Activated naive CD8-positive, alpha-beta T cell treated with anti-CD3 and anti-CD28 coated beads for 36 hours (primary cell): Measurements from ENCODE around the gene NCK1. TPM values are rescaled to one million over a fixed set of nuclear protein-coding genes. Genes with fewer than 3 reads are reported as not detected.
"Not testable (repeated sequence)": the region's sequence is repeated elsewhere in the genome, so short reads cannot be mapped to it uniquely, and the experiment has no call there.

Experiments used
- DNase-seq: peaks from one replicate; pipeline ENCODE4 v3.0.0; 2021
- H3K27ac Mint-ChIP-seq: one replicate; pipeline ENCODE4 v1.8.0; 2022; ENCODE audit warnings: mild to moderate bottlenecking, moderate library complexity, mixed read lengths
- H3K27me3 Mint-ChIP-seq: one replicate; pipeline ENCODE4 v1.8.0; 2022; ENCODE audit warnings: mild to moderate bottlenecking, mixed read lengths
- H3K36me3 Mint-ChIP-seq: one replicate; pipeline ENCODE4 v1.8.0; 2021; ENCODE audit warnings: mild to moderate bottlenecking, mixed read lengths
- H3K4me1 Mint-ChIP-seq: one replicate; pipeline ENCODE4 v1.8.0; 2021; ENCODE audit warnings: mixed read lengths
- H3K4me3 Mint-ChIP-seq: one replicate; pipeline ENCODE4 v1.8.0; 2022; ENCODE audit warnings: mild to moderate bottlenecking, moderate library complexity, mixed read lengths
- H3K9me3 Mint-ChIP-seq: one replicate; pipeline ENCODE4 v1.8.0; 2022; ENCODE audit warnings: mixed read lengths
- total RNA-seq, 2 experiments: library from RNA; stranded (reverse); gene quantifications; one replicate each; pipeline ENCODE4 v1.2.3, GENCODE V29; 2021

Gene NCK1
- total RNA-seq, 2 experiments from 2014 or later = 25.5 to 27.7 TPM

DNA sequence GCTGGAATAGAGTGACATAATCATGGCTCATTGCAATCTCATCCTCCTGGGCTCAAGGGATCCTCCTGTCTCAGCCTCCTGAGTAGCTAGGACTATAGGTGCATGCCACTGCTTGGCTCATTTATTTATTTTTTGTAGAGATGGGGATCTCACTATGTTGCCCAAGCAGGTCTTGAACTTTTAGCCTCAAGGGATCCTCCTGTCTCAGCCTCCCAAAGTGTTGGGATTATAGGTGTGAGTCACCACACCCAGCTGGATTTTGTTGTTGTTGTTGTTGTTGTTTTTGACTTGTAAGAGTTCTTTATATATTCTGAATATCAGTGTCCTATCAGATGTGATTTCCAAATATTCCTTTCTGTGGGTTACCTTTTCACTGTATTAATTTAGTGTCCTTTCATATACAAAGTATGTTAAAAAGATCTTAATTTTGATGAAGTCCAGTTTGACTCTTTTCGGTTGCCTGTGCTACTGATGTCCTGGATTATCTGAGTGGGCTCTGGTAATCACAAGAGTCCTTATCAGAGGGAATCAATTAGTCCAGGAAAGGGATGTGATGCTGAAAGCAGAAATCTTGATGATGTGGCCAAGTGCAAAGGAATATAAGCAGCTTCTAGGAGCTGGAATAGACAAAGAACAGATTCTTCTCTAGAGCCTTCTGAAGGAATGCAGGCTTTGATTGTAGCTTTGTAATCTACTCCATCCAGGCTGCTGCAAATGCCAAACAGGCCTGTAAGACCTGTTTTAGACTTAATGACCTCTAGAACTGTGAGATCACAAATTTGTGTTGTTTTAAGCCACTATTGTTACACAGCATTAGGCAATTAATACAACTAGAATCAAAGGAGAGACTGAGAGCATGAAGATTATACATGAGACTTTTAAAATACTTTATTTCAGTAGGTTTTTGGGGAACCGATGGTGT lies 30.2 kb downstream of the NCK1 start:
- peaks cover 9% of the 10 kb centered on the region for H3K9me3 Mint-ChIP-seq
- no peak for DNase-seq
- H3K27ac Mint-ChIP-seq = no peak overlapping the region
- H3K36me3 Mint-ChIP-seq = peaks cover 61% of the 10 kb centered on the region
- H3K27me3 Mint-ChIP-seq = no peaks in the 10 kb centered on the region
- peaks cover 42% of the 10 kb centered on the region for H3K4me1 Mint-ChIP-seq
- H3K4me3 Mint-ChIP-seq = no peak overlapping the region

DNA sequence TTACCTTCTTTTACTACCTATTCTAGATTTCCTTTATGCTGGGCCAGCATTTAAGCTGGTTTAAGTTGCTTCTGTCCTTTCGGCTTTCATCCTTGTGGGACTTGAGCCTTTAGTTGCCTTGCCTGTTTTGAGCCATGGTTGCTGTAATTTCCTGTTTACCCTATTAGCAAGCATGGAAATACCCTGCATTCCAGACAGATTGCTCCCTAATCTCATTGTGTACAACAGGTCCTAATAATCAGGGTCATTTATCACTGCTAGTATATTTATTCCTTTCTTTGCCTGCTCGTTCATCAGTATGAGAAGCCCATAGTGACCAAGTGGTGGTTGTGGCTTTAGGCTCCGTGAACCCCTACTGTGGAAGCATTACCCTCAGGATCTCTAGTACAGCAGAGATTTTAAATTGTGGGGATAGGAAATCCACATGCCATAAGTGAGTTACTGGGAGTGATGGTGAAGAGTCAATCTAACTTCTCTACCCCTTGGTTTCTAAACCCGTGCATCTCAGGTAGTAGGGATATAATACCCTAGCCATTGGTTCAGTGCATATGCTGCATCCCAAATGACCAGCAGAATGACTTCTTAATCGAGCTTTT lies 31.9 kb downstream of the NCK1 start:
- Mint-ChIP-seq H3K9me3 (peaks cover 9% of the 10 kb centered on the region), H3K27ac (no peak overlapping the region), H3K27me3 (no peaks in the 10 kb centered on the region), H3K4me3 (no peak overlapping the region), H3K4me1 (peaks cover 41% of the 10 kb centered on the region), H3K36me3 (peaks cover 58% of the 10 kb centered on the region)
- no peak for DNase-seq

- not testable (repeated sequence) for H3K27me3 Mint-ChIP-seq, H3K4me3 Mint-ChIP-seq, DNase-seq
- H3K27ac Mint-ChIP-seq = peak overlapping the region; percentile 13
- peaks cover 62% of the 10 kb centered on the region for H3K36me3 Mint-ChIP-seq
- peaks cover 59% of the 10 kb centered on the region for H3K4me1 Mint-ChIP-seq
- H3K9me3 Mint-ChIP-seq = peaks cover 20% of the 10 kb centered on the region
Observed at GRCh38 chr3:136897171-136897570, 35.2 kb downstream of the NCK1 start.

DNA sequence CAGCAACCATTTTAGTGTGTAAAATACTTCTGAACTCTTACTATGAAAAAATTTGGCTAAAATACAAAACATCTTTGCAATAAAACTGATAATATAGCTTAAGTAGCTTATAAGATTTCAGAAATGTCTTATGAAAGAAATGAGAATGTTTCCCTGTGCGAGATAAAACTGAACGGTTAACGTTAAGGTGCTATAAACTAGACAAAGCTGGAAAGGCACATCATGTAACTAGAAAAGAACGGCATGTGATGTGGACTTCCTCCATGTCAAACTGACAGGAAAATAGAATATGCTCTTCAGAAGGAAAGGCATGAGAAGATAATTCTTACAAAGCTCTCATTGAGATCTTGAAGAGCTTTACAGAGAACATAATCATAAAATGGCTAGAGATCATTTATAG lies 36.5 kb downstream of the NCK1 start:
- H3K27ac Mint-ChIP-seq = peak overlapping the region; percentile 31
- H3K9me3 Mint-ChIP-seq = peaks cover 28% of the 10 kb centered on the region
- peaks cover 56% of the 10 kb centered on the region for H3K4me1 Mint-ChIP-seq
- H3K36me3 Mint-ChIP-seq = peaks cover 66% of the 10 kb centered on the region
- H3K4me3 Mint-ChIP-seq = no peak overlapping the region
- no peaks in the 10 kb centered on the region for H3K27me3 Mint-ChIP-seq
- no peak for DNase-seq

- DNase-seq = no peak
- peaks cover 66% of the 10 kb centered on the region for H3K36me3 Mint-ChIP-seq
- peaks cover 31% of the 10 kb centered on the region for H3K9me3 Mint-ChIP-seq
- H3K27ac Mint-ChIP-seq = peak overlapping the region; percentile 31
- no peak overlapping the region for H3K4me3 Mint-ChIP-seq
- peaks cover 52% of the 10 kb centered on the region for H3K4me1 Mint-ChIP-seq
- no peaks in the 10 kb centered on the region for H3K27me3 Mint-ChIP-seq
Observed at GRCh38 chr3:136898954-136899353, 36.9 kb downstream of the NCK1 start.

DNA sequence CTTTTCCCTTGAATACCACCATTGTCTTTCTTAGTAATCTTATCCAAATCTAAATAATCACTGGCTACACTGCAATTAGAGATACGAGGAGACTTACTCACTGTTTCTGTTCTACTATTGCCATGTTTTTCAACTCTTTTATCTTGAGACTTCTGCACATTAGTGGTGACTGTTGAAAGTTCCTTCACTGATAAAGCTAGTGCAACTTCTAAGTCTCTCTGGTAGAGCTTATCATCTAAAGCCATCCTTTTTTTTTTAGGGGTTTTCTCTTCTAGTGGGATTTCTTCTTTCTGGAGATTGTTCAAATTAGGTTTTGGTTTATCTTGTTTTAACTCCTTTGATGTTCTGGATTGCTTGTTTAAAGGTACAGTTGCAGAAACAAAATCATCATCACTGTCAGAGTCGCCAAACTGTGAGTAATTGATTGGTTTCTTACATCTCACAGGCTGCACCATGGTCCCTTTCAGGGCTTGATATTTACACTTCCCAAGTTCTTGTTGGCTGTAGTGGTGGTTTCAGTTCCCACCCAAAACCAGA lies 37.7 kb downstream of the NCK1 start:
- no peak for DNase-seq
- Mint-ChIP-seq H3K36me3 (peaks cover 68% of the 10 kb centered on the region), H3K27me3 (no peaks in the 10 kb centered on the region), H3K27ac (peak overlapping the region; percentile 10), H3K9me3 (peaks cover 33% of the 10 kb centered on the region), H3K4me1 (peaks cover 48% of the 10 kb centered on the region), H3K4me3 (no peak overlapping the region)

- not testable (repeated sequence) for DNase-seq, H3K4me3 Mint-ChIP-seq, H3K27ac Mint-ChIP-seq, H3K27me3 Mint-ChIP-seq
- Mint-ChIP-seq H3K36me3 (peaks cover 78% of the 10 kb centered on the region), H3K4me1 (peaks cover 48% of the 10 kb centered on the region), H3K9me3 (peaks cover 33% of the 10 kb centered on the region)
Observed at GRCh38 chr3:136900694-136901093, 38.7 kb downstream of the NCK1 start.

GRCh38 chr3:136901391-136901790 lies 39.4 kb downstream of the NCK1 start:
- DNase-seq = no peak
- H3K27ac Mint-ChIP-seq = peak overlapping the region; percentile 50
- peaks cover 76% of the 10 kb centered on the region for H3K36me3 Mint-ChIP-seq
- H3K27me3 Mint-ChIP-seq = no peaks in the 10 kb centered on the region
- H3K4me1 Mint-ChIP-seq = peaks cover 49% of the 10 kb centered on the region
- no peak overlapping the region for H3K4me3 Mint-ChIP-seq
- peaks cover 33% of the 10 kb centered on the region for H3K9me3 Mint-ChIP-seq

DNA sequence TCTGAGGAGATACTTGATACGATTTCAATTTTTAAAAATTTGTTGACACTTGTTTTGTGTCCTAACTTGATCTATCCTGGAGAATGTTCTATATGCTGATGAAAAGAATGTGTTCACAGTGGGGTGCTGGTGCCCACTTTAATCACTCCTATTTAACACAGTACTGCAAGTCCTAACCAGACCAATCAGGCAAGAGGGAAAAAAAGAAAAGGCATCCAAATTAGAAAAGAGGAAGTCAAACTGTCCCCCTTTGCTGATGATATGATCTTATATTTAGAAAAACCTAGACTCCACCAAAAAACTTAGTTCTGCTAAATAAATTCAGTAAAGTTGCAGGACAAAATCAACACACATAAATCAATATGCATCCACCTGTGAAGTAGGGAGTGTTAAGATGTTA lies 40.5 kb downstream of the NCK1 start:
- Mint-ChIP-seq H3K4me1 (peaks cover 50% of the 10 kb centered on the region), H3K9me3 (peaks cover 33% of the 10 kb centered on the region), H3K36me3 (peaks cover 79% of the 10 kb centered on the region)
- DNase-seq, H3K4me3 Mint-ChIP-seq, H3K27me3 Mint-ChIP-seq, H3K27ac Mint-ChIP-seq: not testable (repeated sequence)

- DNase-seq = no peak
- Mint-ChIP-seq H3K36me3 (peaks cover 77% of the 10 kb centered on the region), H3K27me3 (no peaks in the 10 kb centered on the region), H3K4me3 (no peak overlapping the region), H3K4me1 (peaks cover 52% of the 10 kb centered on the region), H3K27ac (no peak overlapping the region), H3K9me3 (peaks cover 33% of the 10 kb centered on the region)
Observed at GRCh38 chr3:136903899-136904298, 41.9 kb downstream of the NCK1 start.

- DNase-seq = no peak
- H3K27me3 Mint-ChIP-seq = no peaks in the 10 kb centered on the region
- peaks cover 68% of the 10 kb centered on the region for H3K36me3 Mint-ChIP-seq
- H3K9me3 Mint-ChIP-seq = peaks cover 29% of the 10 kb centered on the region
- H3K4me3 Mint-ChIP-seq = no peak overlapping the region
- peaks cover 52% of the 10 kb centered on the region for H3K4me1 Mint-ChIP-seq
- no peak overlapping the region for H3K27ac Mint-ChIP-seq
Observed at GRCh38 chr3:136904746-136905145, 42.7 kb downstream of the NCK1 start.

- H3K27ac Mint-ChIP-seq = no peak overlapping the region
- H3K36me3 Mint-ChIP-seq = peaks cover 60% of the 10 kb centered on the region
- peaks cover 22% of the 10 kb centered on the region for H3K9me3 Mint-ChIP-seq
- H3K27me3 Mint-ChIP-seq = no peaks in the 10 kb centered on the region
- H3K4me1 Mint-ChIP-seq = peaks cover 49% of the 10 kb centered on the region
- no peak for DNase-seq
- H3K4me3 Mint-ChIP-seq = no peak overlapping the region
Observed at GRCh38 chr3:136905549-136905948, 43.5 kb downstream of the NCK1 start.

DNA sequence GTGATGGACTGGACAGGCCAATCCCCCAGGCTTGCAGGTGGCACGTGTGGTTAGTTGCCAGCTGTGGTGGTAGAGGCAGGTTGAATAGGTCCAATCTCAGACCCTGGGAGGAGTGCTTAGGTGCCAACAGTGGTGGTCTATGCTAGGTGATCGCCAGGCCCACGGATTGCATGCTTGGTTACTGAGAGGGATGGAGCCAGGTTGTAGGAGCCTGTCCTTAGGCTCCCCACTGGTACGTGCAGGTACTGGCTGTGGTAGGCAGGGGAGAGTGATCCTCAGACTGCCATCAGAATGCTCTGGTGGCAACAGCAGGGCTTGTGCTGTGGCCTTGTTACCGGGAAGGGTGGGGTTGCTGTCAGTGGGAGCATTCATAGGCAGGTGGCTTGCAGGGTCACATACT lies 44.7 kb downstream of the NCK1 start:
- H3K27ac Mint-ChIP-seq = no peak overlapping the region

GRCh38 chr3:136908297-136908696 lies 46.3 kb downstream of the NCK1 start:
- no peak for DNase-seq
- Mint-ChIP-seq H3K27me3 (no peaks in the 10 kb centered on the region), H3K9me3 (peaks cover 17% of the 10 kb centered on the region), H3K4me1 (peaks cover 45% of the 10 kb centered on the region), H3K27ac (no peak overlapping the region), H3K4me3 (no peak overlapping the region), H3K36me3 (peaks cover 57% of the 10 kb centered on the region)

More for the DNA sequence above, 44.7 kb downstream of the NCK1 start:
- Mint-ChIP-seq H3K9me3 (peaks cover 19% of the 10 kb centered on the region), H3K4me1 (peaks cover 41% of the 10 kb centered on the region), H3K4me3 (no peak overlapping the region), H3K36me3 (peaks cover 58% of the 10 kb centered on the region), H3K27me3 (no peaks in the 10 kb centered on the region)
- DNase-seq = no peak

DNA sequence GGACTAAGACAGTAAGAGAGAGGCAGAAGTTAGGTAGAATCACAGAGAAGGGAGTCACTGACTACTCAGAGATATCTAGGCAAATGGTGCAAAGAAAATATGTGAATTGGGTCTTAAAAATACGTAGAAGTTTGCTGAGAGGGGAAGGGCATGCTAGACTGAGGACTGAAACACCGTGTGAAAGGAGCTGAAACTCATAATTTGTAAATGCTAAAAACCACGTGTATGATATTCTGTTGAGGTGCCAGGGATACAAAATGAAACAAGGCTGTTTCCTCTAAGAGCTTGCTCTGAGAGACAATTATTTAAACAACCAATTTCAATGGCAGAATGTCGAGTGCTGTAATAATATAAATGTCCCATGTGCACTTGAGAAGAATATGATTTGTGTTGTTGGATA lies 47.2 kb downstream of the NCK1 start:
- peaks cover 53% of the 10 kb centered on the region for H3K36me3 Mint-ChIP-seq
- H3K27ac Mint-ChIP-seq = peak overlapping the region; percentile 0

More for the DNA sequence above, 47.2 kb downstream of the NCK1 start:
- Mint-ChIP-seq H3K9me3 (peaks cover 12% of the 10 kb centered on the region), H3K4me1 (peaks cover 45% of the 10 kb centered on the region), H3K4me3 (no peak overlapping the region), H3K27me3 (no peaks in the 10 kb centered on the region)
- no peak for DNase-seq
